WI38 (cell line): ENCODE data around the gene VSTM1.

ENCODE experiments used
- H3K4me3 ChIP-seq: 2 replicates; pipeline ENCODE4 v1.5.1; 2011; ENCODE audit warnings: low read depth, mild to moderate bottlenecking, control low read depth, low read length
- TF ChIP-seq, protein P1 (sequence below): IDR thresholded peaks from 2 replicates; pipeline ENCODE4 v1.5.1; 2012; ENCODE audit warnings: low read depth, mild to moderate bottlenecking, control low read depth, low read length

Gene VSTM1

DNA sequence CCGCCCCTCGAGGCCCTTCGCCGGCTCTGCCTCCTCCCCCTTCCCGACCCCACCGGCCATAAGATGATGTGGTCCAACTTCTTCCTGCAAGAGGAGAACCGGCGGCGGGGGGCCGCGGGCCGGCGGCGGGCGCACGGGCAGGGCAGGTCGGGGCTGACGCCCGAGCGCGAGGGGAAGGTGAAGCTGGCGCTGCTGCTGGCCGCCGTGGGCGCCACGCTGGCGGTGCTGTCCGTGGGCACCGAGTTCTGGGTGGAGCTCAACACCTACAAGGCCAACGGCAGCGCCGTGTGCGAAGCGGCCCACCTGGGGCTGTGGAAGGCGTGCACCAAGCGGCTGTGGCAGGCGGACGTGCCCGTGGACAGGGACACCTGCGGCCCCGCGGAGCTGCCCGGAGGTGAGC, 70.9 kb downstream of the VSTM1 start:
- no peak overlapping the region for H3K4me3 ChIP-seq
- TF ChIP-seq, protein P1, sequence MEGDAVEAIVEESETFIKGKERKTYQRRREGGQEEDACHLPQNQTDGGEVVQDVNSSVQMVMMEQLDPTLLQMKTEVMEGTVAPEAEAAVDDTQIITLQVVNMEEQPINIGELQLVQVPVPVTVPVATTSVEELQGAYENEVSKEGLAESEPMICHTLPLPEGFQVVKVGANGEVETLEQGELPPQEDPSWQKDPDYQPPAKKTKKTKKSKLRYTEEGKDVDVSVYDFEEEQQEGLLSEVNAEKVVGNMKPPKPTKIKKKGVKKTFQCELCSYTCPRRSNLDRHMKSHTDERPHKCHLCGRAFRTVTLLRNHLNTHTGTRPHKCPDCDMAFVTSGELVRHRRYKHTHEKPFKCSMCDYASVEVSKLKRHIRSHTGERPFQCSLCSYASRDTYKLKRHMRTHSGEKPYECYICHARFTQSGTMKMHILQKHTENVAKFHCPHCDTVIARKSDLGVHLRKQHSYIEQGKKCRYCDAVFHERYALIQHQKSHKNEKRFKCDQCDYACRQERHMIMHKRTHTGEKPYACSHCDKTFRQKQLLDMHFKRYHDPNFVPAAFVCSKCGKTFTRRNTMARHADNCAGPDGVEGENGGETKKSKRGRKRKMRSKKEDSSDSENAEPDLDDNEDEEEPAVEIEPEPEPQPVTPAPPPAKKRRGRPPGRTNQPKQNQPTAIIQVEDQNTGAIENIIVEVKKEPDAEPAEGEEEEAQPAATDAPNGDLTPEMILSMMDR, result no peak

- no peak overlapping the region for H3K4me3 ChIP-seq
- TF ChIP-seq, protein P1, result no peak
Observed at GRCh38 chr19:53992211-53992610, 71.5 kb downstream of the VSTM1 start.

DNA sequence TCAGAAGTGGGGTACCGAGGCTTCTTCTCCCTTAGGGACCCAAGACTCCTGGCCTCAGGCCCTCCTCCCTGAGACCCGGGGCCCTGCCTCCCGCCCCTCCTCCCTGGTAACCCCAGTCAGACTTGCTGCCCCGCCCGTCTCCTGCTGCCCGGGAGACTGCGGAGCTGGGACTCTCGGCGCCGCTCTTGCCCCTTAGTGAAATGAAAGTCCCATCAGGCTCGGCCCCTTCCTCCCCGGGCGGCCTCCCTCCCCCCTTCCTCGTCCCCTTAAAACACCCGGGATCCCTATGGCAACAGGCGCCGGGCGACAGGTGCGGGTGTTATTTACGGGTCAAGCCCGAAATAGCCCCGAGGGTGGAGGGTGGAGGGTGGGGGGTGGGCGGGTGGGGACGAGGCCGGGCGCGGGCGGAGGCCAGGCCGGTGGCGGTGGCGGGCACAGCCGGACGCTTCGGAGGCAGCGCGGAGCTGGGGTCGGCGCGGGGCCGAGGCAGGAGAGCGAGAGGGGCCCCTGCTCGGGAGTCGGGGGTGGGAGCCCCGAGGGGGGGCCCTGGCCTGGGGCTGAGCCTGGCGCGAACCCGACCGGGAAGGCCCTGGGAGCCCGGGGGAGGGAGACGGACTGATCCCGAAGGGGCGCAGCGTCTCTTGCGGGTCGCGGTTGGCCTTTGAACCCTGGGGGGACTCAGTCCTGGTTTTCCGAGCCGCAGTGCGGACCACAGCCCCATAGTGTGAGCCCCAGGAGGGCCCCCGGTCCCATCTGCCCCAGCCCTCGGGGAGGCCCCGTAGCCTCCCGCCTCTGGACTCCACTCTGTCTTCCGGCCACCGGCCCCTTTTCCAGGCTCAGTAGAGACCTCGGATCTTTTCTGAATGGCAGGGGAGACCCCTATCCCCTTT, 72.2 kb downstream of the VSTM1 start, which contains the start of gene CACNG6:
TSS of gene CACNG6 (plus strand) at position 414 of the 890 bp plus-strand sequence. CDS start 1,241 bp downstream, outside the sequence.
- TF ChIP-seq, protein P1, result no peak
- peak within 1 kb of the TSS; percentile 20; the same call in 1 of the 2 replicates for H3K4me3 ChIP-seq
